ENCODE measurements around the gene SYN1. TPM values are rescaled to one million over a fixed set of nuclear protein-coding genes. Genes with fewer than 3 reads are reported as not detected.

SYN1 gene
- total RNA-seq, 1 experiment from 2014 or later: 11.7 TPM

DNA sequence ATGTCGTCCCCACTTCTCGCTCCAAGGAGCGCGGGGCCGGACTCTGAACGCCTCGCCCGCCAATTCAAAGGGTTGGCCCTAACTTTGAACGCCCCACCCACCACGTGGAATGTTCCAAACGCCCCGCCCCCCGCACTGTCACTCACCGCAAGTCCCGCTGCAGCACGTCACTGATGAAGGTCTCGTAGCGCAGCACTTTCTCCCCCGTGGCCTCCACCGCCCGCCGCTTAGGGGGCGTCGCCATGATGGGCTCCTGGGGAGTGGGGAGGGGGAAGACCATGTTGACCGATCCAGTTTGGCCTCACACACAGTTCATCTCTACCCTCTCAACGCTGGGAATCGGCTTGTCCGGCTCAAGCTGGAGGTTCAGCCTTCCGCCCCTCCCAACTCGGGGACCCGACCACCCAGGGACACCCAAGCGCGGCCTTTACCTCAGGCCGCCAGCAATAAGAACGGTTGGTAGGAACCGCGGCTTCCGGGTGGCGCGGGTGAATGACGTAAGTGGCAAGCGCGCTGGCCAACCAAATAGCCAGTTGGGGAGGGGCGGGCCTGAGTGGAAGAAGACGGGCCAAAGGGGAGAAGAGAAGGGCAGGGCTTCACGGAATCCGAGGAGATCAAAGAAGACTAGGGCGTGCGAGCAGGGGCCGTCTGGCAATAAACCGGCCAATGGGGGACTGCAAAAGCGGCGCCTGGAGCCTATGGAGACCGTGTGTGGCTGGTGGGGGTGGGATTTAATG, 39.2 kb upstream of the SYN1 start, which contains the start of gene UXT:
TSS of gene UXT (minus strand) at position 497 of the 737 bp plus-strand sequence. CDS start at position 244, 253 bp downstream.
- Mint-ChIP-seq H3K27ac (peak within 1 kb of the TSS; percentile 98 to 100 (median 99)), H3K9me3 (peaks cover 77% of the 10 kb centered on the region in 2 experiments), H3K4me3 (peak within 1 kb of the TSS; percentile 87 to 89), H3K4me1 (peaks cover 0 to 3% of the 10 kb centered on the region in 2 experiments; a peak in 1 of 4 replicates), H3K27me3 (ENCODE audit: low read depth) (peaks cover 9% of the 10 kb centered on the region), H3K36me3 (ENCODE audit: insufficient read depth in 1 of 3, low read depth in 3 of 3) (peaks cover 17 to 34% (median 28%) of the 10 kb centered on the region in 3 experiments)
- H2BK12ac ChIP-seq (ENCODE audit: insufficient read length, low read depth, low read length): no peak within 1 kb of the TSS
- H4K91ac ChIP-seq (ENCODE audit: insufficient read length, low read depth, low read length): no peak within 1 kb of the TSS
- H3K9ac ChIP-seq (ENCODE audit: extremely low read depth, insufficient read length, low read length): peak within 1 kb of the TSS; percentile 93
- no CpG with 5 or more reads among the region's 54 CpGs for WGBS (ENCODE audit: extremely low coverage, insufficient read length, low lambda C conversion rate)
- no peak within 1 kb of the TSS for H4K5ac ChIP-seq (ENCODE audit: insufficient read length, low read depth, low read length)
- H3K23ac ChIP-seq (ENCODE audit: insufficient read length, low read depth, low read length): no peak within 1 kb of the TSS
- H3K4ac ChIP-seq (ENCODE audit: low read depth, low read length): no peak within 1 kb of the TSS
- peaks cover 5% of the 10 kb centered on the region for H3K9me3 ChIP-seq (ENCODE audit: control insufficient read depth, low read depth, low read length)
- no peaks in the 10 kb centered on the region for H3K79me2 ChIP-seq (ENCODE audit: insufficient read depth, low read length)
- H2BK15ac ChIP-seq (ENCODE audit: low read depth, low read length): no peak within 1 kb of the TSS
- H3K4me1 ChIP-seq (ENCODE audit: insufficient read depth, low read length): no peaks in the 10 kb centered on the region
- H2BK20ac ChIP-seq (ENCODE audit: low read depth, low read length, poor library complexity, severe bottlenecking): no peak within 1 kb of the TSS
- peak; percentile 96 for DNase-seq
- H3K27me3 ChIP-seq (ENCODE audit: insufficient read depth, low read length): no peaks in the 10 kb centered on the region
- peak within 1 kb of the TSS; percentile 98 for H3K14ac ChIP-seq (ENCODE audit: insufficient read depth, low read length)
- no peak within 1 kb of the TSS for H2AK5ac ChIP-seq (ENCODE audit: insufficient read length, low read length)
- peak within 1 kb of the TSS; percentile 46 for H3K4me2 ChIP-seq (ENCODE audit: insufficient read depth, insufficient read length, low read length)
- H4K20me1 ChIP-seq (ENCODE audit: control insufficient read depth, insufficient read depth, insufficient read length): no peaks in the 10 kb centered on the region
- TF ChIP-seq, protein P1, sequence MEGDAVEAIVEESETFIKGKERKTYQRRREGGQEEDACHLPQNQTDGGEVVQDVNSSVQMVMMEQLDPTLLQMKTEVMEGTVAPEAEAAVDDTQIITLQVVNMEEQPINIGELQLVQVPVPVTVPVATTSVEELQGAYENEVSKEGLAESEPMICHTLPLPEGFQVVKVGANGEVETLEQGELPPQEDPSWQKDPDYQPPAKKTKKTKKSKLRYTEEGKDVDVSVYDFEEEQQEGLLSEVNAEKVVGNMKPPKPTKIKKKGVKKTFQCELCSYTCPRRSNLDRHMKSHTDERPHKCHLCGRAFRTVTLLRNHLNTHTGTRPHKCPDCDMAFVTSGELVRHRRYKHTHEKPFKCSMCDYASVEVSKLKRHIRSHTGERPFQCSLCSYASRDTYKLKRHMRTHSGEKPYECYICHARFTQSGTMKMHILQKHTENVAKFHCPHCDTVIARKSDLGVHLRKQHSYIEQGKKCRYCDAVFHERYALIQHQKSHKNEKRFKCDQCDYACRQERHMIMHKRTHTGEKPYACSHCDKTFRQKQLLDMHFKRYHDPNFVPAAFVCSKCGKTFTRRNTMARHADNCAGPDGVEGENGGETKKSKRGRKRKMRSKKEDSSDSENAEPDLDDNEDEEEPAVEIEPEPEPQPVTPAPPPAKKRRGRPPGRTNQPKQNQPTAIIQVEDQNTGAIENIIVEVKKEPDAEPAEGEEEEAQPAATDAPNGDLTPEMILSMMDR (conservative IDR thresholded peaks at IDR 0.05): no peak
- H2BK5ac ChIP-seq (ENCODE audit: insufficient read length, low read length): no peak within 1 kb of the TSS
- peak within 1 kb of the TSS; percentile 80 for H3K27ac ChIP-seq (ENCODE audit: insufficient read length, low read depth, low read length)
- no peak within 1 kb of the TSS for H2AFZ ChIP-seq (ENCODE audit: low read length)
- H4K8ac ChIP-seq (replicated peaks; ENCODE audit: insufficient read length, low read depth, low read length): no peak within 1 kb of the TSS
- H3K18ac ChIP-seq (ENCODE audit: insufficient read length, low read depth, low read length): peak within 1 kb of the TSS; percentile 97
- H3T11ph ChIP-seq (ENCODE audit: low read length): no peak within 1 kb of the TSS
- no peak within 1 kb of the TSS for H2BK120ac ChIP-seq (ENCODE audit: low read depth, low read length, poor library complexity, severe bottlenecking)
- no peaks in the 10 kb centered on the region for H3K23me2 ChIP-seq (ENCODE audit: insufficient read length, low read depth, low read length, poor library complexity, severe bottlenecking)
- no peak within 1 kb of the TSS for H3K56ac ChIP-seq (ENCODE audit: insufficient read length, low read depth, low read length)
- no peaks in the 10 kb centered on the region for H3K79me1 ChIP-seq (ENCODE audit: insufficient read depth, low read depth, low read length, poor library complexity, severe bottlenecking)
